A549 (cell line): ENCODE data around the gene MTSS2.

Source experiments
- CTCF ChIP-seq: fragments of >200 bp; sonication (Bioruptor Twin); formaldehyde crosslinking; IDR thresholded peaks from 3 replicates; pipeline ENCODE4 v1.5.1; 2016
- ESRRA ChIP-seq: fragments of 150-350 bp; IDR thresholded peaks from 2 replicates; pipeline ENCODE4 v1.6.1; 2014; ENCODE audit warnings: mild to moderate bottlenecking, low read length, borderline replicate concordance
- FOSL2 ChIP-seq, 2 experiments: fragments of 450-650 bp in 1 of 2; fragments of >200 bp in 1 of 2; sonication (Bioruptor Twin) in 1 of 2; formaldehyde crosslinking; IDR thresholded peaks; 2 replicates each; pipeline versions ENCODE4 v1.5.0 to v1.6.1; 2016 to 2020; ENCODE audit warnings: mild to moderate bottlenecking in 1 of 2, moderate library complexity in 1 of 2
- HDAC2 ChIP-seq: fragments of 200-600 bp; sonication (generic); IDR thresholded peaks from 2 replicates; pipeline ENCODE4 v1.6.1; 2016
- HMGXB4 ChIP-seq: fragments of 250-450 bp; sonication (Bioruptor Pico); IDR thresholded peaks from 2 replicates; pipeline ENCODE4 v1.5.0; 2021; ENCODE audit warnings: mild to moderate bottlenecking, moderate library complexity, borderline replicate concordance
- MYC ChIP-seq: IDR thresholded peaks from 2 replicates; pipeline ENCODE4 v1.6.1; 2012; ENCODE audit warnings: mild to moderate bottlenecking, inconsistent platforms, low read length, improper control_type of control experiment, borderline replicate concordance
- NR3C1 ChIP-seq: fragments of >200 bp; sonication (Bioruptor Twin); formaldehyde crosslinking; IDR thresholded peaks from 3 replicates; pipeline ENCODE4 v1.6.1; 2017
- PHF8 ChIP-seq: fragments of 200-600 bp; sonication (generic); IDR thresholded peaks from 2 replicates; pipeline ENCODE4 v1.6.1; 2016; ENCODE audit warnings: low read depth, mild to moderate bottlenecking, antibody characterized with exemption, moderate library complexity, borderline replicate concordance
- RARB ChIP-seq: fragments of 250-450 bp; sonication (Bioruptor Pico); IDR thresholded peaks from 2 replicates; pipeline ENCODE4 v1.8.0; 2021; ENCODE audit warnings: mild to moderate bottlenecking, moderate library complexity
- RCOR1 ChIP-seq: fragments of 150-350 bp; IDR thresholded peaks from 2 replicates; pipeline ENCODE4 v1.6.1; 2014; ENCODE audit warnings: antibody characterized with exemption, low read length, low read depth
- TF ChIP-seq, protein P1 (sequence below): fragments of 450-650 bp; IDR thresholded peaks from 2 replicates; pipeline ENCODE4 v1.6.1; 2014; ENCODE audit warnings: antibody characterized with exemption

DNA sequence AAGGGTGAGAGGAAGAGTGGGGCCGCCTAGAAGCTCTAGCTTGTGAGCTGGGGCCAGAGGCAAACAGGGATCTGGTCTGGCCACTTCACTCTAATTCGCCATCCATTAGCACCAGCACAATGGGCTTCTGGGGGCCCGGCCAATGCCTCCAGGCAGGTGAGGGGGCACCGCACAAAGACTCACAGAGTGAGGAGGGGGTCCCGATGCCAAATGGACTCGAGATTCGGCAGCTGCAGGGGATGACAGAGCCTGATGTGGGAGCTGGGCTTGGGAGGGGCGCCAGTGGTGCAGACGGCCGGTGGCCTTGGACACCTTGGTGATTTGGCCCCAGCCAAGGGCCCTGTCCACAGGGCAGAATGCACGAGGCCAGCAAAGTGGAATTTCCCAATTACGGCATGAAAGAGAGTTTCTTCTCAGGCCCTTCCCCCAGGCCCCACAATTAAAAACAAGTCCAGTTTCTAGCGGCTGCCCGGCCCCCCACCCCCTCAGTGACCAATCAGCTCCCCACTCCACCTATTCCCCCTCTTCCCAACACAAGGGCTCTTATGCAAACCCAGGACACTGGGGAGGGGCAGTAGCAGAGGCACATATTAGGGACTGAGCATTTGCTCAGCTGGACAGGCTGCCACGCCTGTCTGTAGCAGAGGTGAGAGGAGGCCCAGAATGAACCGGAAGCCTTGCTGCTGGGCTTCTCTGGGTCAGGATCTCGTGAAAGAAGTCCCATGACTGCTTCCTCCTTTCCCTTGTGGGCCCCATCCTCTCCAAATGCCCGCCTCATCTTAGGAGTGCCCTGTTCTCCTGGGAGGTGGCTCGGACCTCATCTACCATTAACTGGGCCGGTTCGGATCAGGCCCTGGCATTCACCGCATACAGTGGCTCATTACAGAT is 39.4 kb upstream of the MTSS2 start:
- TF ChIP-seq CTCF (no peak), FOSL2 (IDR thresholded peaks at IDR 0.05) (no peak), FOSL2 (CRISPR knock-in tag; IDR thresholded peaks at IDR 0.05) (no peak), NR3C1 (no peak), PHF8 (no peak), MYC (no peak), HDAC2 (no peak), HMGXB4 (CRISPR knock-in tag) (no peak), RARB (CRISPR knock-in tag) (no peak), RCOR1 (no peak), ESRRA (no peak)
- TF ChIP-seq, protein P1, sequence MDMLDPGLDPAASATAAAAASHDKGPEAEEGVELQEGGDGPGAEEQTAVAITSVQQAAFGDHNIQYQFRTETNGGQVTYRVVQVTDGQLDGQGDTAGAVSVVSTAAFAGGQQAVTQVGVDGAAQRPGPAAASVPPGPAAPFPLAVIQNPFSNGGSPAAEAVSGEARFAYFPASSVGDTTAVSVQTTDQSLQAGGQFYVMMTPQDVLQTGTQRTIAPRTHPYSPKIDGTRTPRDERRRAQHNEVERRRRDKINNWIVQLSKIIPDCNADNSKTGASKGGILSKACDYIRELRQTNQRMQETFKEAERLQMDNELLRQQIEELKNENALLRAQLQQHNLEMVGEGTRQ, result no peak
